Measurements from ENCODE around the gene ATP10A.

ATP10A gene

DNA sequence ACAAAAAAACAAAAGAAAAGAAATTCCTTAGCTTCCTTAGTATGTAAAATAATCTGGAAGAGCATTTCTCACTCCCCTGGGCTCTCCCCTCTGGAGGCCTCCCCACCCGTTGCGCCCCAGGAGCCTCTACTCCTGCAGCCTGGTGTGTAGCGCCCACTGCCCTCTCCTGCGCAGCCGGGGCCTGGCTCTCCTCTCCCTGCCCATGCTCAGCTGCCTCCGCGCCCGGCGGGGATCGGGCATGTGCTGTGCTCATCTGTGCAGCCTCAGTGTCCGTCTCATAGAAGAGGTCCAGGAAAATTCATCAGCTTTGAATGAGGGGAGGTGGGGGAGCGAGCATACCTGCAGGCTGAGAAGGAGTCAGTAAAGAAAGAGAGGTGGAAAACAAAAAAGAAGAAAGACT is 203.9 kb downstream of the ATP10A start:
- Histone ChIP-seq H3K4me3 (ENCODE audit: low read depth in 1 of 2, low read length in 1 of 2) (no peak overlapping the region), H3K27me3 (no peaks in the 10 kb centered on the region), H3K27ac (no peak overlapping the region), H3K9me3 (no peaks in the 10 kb centered on the region), H3K4me1 (ENCODE audit: control insufficient read depth in 1 of 2, insufficient read depth in 1 of 2, low read depth in 1 of 2, low read length in 1 of 2) (no peaks in the 10 kb centered on the region), H3K36me3 (no peaks in the 10 kb centered on the region)
- TF ChIP-seq, protein P1, sequence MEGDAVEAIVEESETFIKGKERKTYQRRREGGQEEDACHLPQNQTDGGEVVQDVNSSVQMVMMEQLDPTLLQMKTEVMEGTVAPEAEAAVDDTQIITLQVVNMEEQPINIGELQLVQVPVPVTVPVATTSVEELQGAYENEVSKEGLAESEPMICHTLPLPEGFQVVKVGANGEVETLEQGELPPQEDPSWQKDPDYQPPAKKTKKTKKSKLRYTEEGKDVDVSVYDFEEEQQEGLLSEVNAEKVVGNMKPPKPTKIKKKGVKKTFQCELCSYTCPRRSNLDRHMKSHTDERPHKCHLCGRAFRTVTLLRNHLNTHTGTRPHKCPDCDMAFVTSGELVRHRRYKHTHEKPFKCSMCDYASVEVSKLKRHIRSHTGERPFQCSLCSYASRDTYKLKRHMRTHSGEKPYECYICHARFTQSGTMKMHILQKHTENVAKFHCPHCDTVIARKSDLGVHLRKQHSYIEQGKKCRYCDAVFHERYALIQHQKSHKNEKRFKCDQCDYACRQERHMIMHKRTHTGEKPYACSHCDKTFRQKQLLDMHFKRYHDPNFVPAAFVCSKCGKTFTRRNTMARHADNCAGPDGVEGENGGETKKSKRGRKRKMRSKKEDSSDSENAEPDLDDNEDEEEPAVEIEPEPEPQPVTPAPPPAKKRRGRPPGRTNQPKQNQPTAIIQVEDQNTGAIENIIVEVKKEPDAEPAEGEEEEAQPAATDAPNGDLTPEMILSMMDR (IDR thresholded peaks at IDR 0.05) = no peak

GRCh38 chr15:25658560-25658959 is 204.6 kb downstream of the ATP10A start:
- Histone ChIP-seq H3K27me3 (no peaks in the 10 kb centered on the region), H3K9me3 (no peaks in the 10 kb centered on the region), H3K36me3 (no peaks in the 10 kb centered on the region), H3K27ac (no peak overlapping the region), H3K4me3 (ENCODE audit: low read depth in 1 of 2, low read length in 1 of 2) (no peak overlapping the region), H3K4me1 (ENCODE audit: control insufficient read depth in 1 of 2, insufficient read depth in 1 of 2, low read depth in 1 of 2, low read length in 1 of 2) (no peaks in the 10 kb centered on the region)
- TF ChIP-seq, protein P1 (IDR thresholded peaks at IDR 0.05) = no peak

DNA sequence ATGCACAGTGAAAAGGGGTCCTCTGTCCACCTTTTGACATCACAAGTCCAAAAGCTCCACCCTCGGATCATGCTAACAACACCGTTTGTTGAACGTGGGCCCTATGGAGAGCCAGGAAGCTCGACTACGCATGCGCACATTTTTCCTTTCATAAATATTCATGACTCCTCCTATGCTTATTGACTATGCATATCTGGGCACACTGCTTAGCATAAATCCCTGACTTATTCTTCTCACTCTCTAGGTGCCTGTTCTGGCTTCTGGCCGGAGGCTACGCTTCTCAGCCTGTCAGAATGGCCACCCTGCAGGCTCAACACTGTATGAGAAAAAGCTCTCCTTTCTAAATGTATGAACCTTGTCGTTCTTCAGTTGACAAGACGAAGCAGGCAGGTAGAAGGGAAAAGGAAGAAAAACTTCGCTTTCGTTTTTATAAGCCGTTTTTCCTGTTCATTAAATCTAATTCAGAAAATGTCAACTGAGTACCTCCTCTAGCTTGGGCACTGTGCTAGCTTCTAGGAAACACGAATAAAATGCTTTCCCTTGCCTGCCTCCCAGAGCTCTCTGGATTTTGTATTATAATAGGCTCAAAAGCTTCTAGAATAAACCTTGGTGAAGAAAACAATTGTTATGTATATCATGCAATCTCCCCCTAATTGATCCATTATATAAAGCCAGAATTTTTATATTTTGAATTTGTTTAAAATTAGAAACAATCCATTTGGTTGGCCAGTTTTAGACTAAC is 207.7 kb downstream of the ATP10A start:
- H3K36me3 ChIP-seq = no peaks in the 10 kb centered on the region
- H3K4me1 ChIP-seq (ENCODE audit: control insufficient read depth in 1 of 2, insufficient read depth in 1 of 2, low read depth in 1 of 2, low read length in 1 of 2) = no peaks in the 10 kb centered on the region
- no peaks in the 10 kb centered on the region for H3K27me3 ChIP-seq
- TF ChIP-seq, protein P1 (IDR thresholded peaks at IDR 0.05) = no peak
- no peak overlapping the region for H3K4me3 ChIP-seq (ENCODE audit: low read depth in 1 of 2, low read length in 1 of 2)
- H3K9me3 ChIP-seq = no peaks in the 10 kb centered on the region
- H3K27ac ChIP-seq = no peak overlapping the region

GRCh38 chr15:25653371-25653770 is 209.8 kb downstream of the ATP10A start:
- H3K9me3 ChIP-seq = no peaks in the 10 kb centered on the region
- H3K27me3 ChIP-seq = no peaks in the 10 kb centered on the region
- TF ChIP-seq, protein P1 (IDR thresholded peaks at IDR 0.05) = no peak
- H3K4me1 ChIP-seq (ENCODE audit: control insufficient read depth in 1 of 2, insufficient read depth in 1 of 2, low read depth in 1 of 2, low read length in 1 of 2) = no peaks in the 10 kb centered on the region
- no peak overlapping the region for H3K27ac ChIP-seq
- no peaks in the 10 kb centered on the region for H3K36me3 ChIP-seq
- no peak overlapping the region for H3K4me3 ChIP-seq (ENCODE audit: low read depth in 1 of 2, low read length in 1 of 2)

DNA sequence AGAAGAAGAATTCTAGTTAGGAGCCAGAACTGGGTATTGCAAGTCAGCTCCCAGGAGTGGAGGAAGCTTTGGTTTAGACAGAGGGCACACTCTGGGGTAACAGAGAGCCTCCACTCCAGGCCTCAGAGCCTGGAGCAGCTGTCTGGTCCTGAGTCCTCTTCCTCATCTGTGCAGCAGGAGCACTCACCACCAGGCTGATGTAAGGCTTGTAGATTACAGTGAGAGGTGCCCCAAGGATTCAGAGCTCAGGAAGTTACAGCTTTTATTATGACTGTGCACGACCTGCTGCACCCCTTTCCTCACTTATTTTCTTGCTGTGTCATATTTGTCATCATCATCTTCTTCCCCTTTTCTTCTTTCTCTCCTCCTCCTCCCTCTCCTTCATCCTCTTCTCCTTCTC is 210.4 kb downstream of the ATP10A start:
- TF ChIP-seq, protein P1 (IDR thresholded peaks at IDR 0.05) = no peak
- no peaks in the 10 kb centered on the region for H3K36me3 ChIP-seq
- H3K9me3 ChIP-seq = no peaks in the 10 kb centered on the region
- H3K4me3 ChIP-seq (ENCODE audit: low read depth in 1 of 2, low read length in 1 of 2) = no peak overlapping the region
- H3K27me3 ChIP-seq = no peaks in the 10 kb centered on the region
- H3K27ac ChIP-seq = no peak overlapping the region
- no peaks in the 10 kb centered on the region for H3K4me1 ChIP-seq (ENCODE audit: control insufficient read depth in 1 of 2, insufficient read depth in 1 of 2, low read depth in 1 of 2, low read length in 1 of 2)
